HEK293 (cell line): ENCODE results near the gene TAP2.

Experiments
- CTCF ChIA-PET: fragments of 350-600 bp; formaldehyde crosslinking; extraction: SDS; loops from one replicate; lab custom pipeline; 2021; ENCODE audit warnings: antibody characterized with exemption; lab: Yijun Ruan, JAX
- POLR2A ChIA-PET: fragments of 300-600 bp; formaldehyde crosslinking; extraction: SDS; loops from one replicate; lab custom pipeline; 2020; ENCODE audit warnings: antibody characterized with exemption, inconsistent platforms; lab: Yijun Ruan, JAX
- H3K27ac ChIP-seq: fragments of 200-500 bp; sonication (Bioruptor generic); 2 replicates; pipeline ENCODE4 v1.5.1; 2014; ENCODE audit warnings: low read depth, low read length, control low read depth, inconsistent platforms; ENCODE audit errors: extremely low read depth
- H3K36me3 ChIP-seq, 2 experiments: fragments of 200-500 bp in 1 of 2; sonication (Bioruptor generic) in 1 of 2; 1 replicate in 1 of 2; 2 replicates in 1 of 2; pipeline ENCODE4 v1.5.1; 2014 to 2017; ENCODE audit warnings: inconsistent platforms in 2 of 2, low read length in 2 of 2; ENCODE audit not compliant: control insufficient read depth in 2 of 2, insufficient read depth in 1 of 2
- H3K4me1 ChIP-seq: fragments of 200-500 bp; sonication (Bioruptor generic); 2 replicates; pipeline ENCODE4 v1.5.1; 2014; ENCODE audit warnings: mild to moderate bottlenecking, low read length, inconsistent platforms; ENCODE audit not compliant: control insufficient read depth, insufficient read depth
- H3K4me3 ChIP-seq: 2 replicates; pipeline ENCODE4 v1.5.1; 2011; ENCODE audit warnings: low read depth, mild to moderate bottlenecking, control low read depth, low read length, moderate library complexity
- H3K9me3 ChIP-seq: fragments of 200-500 bp; sonication (Bioruptor generic); 2 replicates; pipeline ENCODE4 v1.5.1; 2014; ENCODE audit warnings: low read depth, low read length, inconsistent platforms; ENCODE audit not compliant: control insufficient read depth, insufficient read depth
- GLIS2 ChIP-seq: fragments of 450-650 bp; formaldehyde crosslinking; IDR thresholded peaks from 2 replicates; pipeline ENCODE4 v1.5.1; 2016; ENCODE audit warnings: missing biosample characterization, missing genetic modification characterization
- INSM2 ChIP-seq: fragments of 450-650 bp; formaldehyde crosslinking; IDR thresholded peaks from 2 replicates; pipeline ENCODE4 v1.5.1; 2016; ENCODE audit warnings: missing biosample characterization, missing genetic modification characterization
- KLF7 ChIP-seq: fragments of 450-650 bp; formaldehyde crosslinking; IDR thresholded peaks from 2 replicates; pipeline ENCODE4 v1.5.1; 2016; ENCODE audit warnings: missing biosample characterization, missing genetic modification characterization, borderline replicate concordance
- REPIN1 ChIP-seq: fragments of 450-650 bp; formaldehyde crosslinking; IDR thresholded peaks from 2 replicates; pipeline ENCODE4 v1.5.1; 2017; ENCODE audit warnings: missing biosample characterization, missing genetic modification characterization, low read depth
- YY1 ChIP-seq: fragments of 450-650 bp; formaldehyde crosslinking; IDR thresholded peaks from 2 replicates; pipeline ENCODE4 v1.5.1; 2018; ENCODE audit warnings: missing biosample characterization, missing genetic modification characterization
- ZFP37 ChIP-seq: fragments of 450-650 bp; formaldehyde crosslinking; IDR thresholded peaks from 2 replicates; pipeline ENCODE4 v1.5.1; 2016; ENCODE audit warnings: missing biosample characterization, missing genetic modification characterization
- ZFP69B ChIP-seq: fragments of 450-650 bp; formaldehyde crosslinking; IDR thresholded peaks from 2 replicates; pipeline ENCODE4 v1.5.1; 2016; ENCODE audit warnings: missing biosample characterization, missing genetic modification characterization
- ZNF10 ChIP-seq: fragments of 450-650 bp; formaldehyde crosslinking; IDR thresholded peaks from 2 replicates; pipeline ENCODE4 v1.5.1; 2017; ENCODE audit warnings: missing biosample characterization, missing genetic modification characterization
- ZNF146 ChIP-seq: fragments of 450-650 bp; formaldehyde crosslinking; IDR thresholded peaks from 2 replicates; pipeline ENCODE4 v1.5.1; 2016; ENCODE audit warnings: missing biosample characterization, missing genetic modification characterization
- ZNF148 ChIP-seq: fragments of 450-650 bp; formaldehyde crosslinking; IDR thresholded peaks from 2 replicates; pipeline ENCODE4 v1.5.0; 2017; ENCODE audit warnings: missing biosample characterization, missing genetic modification characterization, borderline replicate concordance
- ZNF16 ChIP-seq: fragments of 450-650 bp; formaldehyde crosslinking; IDR thresholded peaks from 2 replicates; pipeline ENCODE4 v1.5.1; 2016; ENCODE audit warnings: low read depth, missing biosample characterization, missing genetic modification characterization
- ZNF214 ChIP-seq: fragments of 450-650 bp; formaldehyde crosslinking; IDR thresholded peaks from 2 replicates; pipeline ENCODE4 v1.5.1; 2017; ENCODE audit warnings: missing biosample characterization, mild to moderate bottlenecking, missing genetic modification characterization, borderline replicate concordance
- ZNF280C ChIP-seq: fragments of 450-650 bp; formaldehyde crosslinking; IDR thresholded peaks from 2 replicates; pipeline ENCODE4 v1.5.1; 2016; ENCODE audit warnings: missing biosample characterization, missing genetic modification characterization
- ZNF513 ChIP-seq: fragments of 450-650 bp; IDR thresholded peaks from 2 replicates; pipeline ENCODE4 v1.5.1; 2018; ENCODE audit warnings: missing biosample characterization, missing genetic modification characterization
- ZNF529 ChIP-seq: fragments of 450-650 bp; formaldehyde crosslinking; IDR thresholded peaks from 2 replicates; pipeline ENCODE4 v1.5.1; 2017; ENCODE audit warnings: missing genetic modification characterization, missing biosample characterization; ENCODE audit not compliant: insufficient replicate concordance
- ZNF555 ChIP-seq: fragments of 450-650 bp; formaldehyde crosslinking; conservative IDR thresholded peaks from 2 replicates; pipeline ENCODE4 v1.5.1; 2017; ENCODE audit warnings: missing biosample characterization, mild to moderate bottlenecking, missing genetic modification characterization, inconsistent platforms
- ZNF621 ChIP-seq: fragments of 450-650 bp; formaldehyde crosslinking; IDR thresholded peaks from 2 replicates; pipeline ENCODE4 v1.5.1; 2017; ENCODE audit warnings: missing biosample characterization, missing genetic modification characterization
- ZNF629 ChIP-seq: fragments of 450-650 bp; formaldehyde crosslinking; IDR thresholded peaks from 2 replicates; pipeline ENCODE4 v1.5.1; 2017; ENCODE audit warnings: missing biosample characterization, missing genetic modification characterization
- ZSCAN30 ChIP-seq: fragments of 450-650 bp; IDR thresholded peaks from 2 replicates; pipeline ENCODE4 v1.5.1; 2018; ENCODE audit warnings: missing biosample characterization, mild to moderate bottlenecking, missing genetic modification characterization, moderate library complexity

Gene TAP2

GRCh38 chr6:32803416-32803815 is 35.1 kb downstream of the TAP2 start:
- H3K36me3 ChIP-seq, result no peaks in the 10 kb centered on the region
- TF ChIP-seq ZNF629 (tag by site-specific recombination) (no peak), ZFP37 (tag by site-specific recombination) (no peak), ZNF148 (tag by site-specific recombination) (no peak), ZNF513 (tag by site-specific recombination) (no peak), YY1 (tag by site-specific recombination) (no peak), ZNF621 (no peak), ZNF214 (tag by site-specific recombination) (no peak), ZNF10 (tag by site-specific recombination) (no peak), ZNF280C (tag by site-specific recombination) (no peak), ZNF555 (tag by site-specific recombination) (no peak), REPIN1 (tag by site-specific recombination) (no peak)
- no peak overlapping the region for H3K4me3 ChIP-seq
- CTCF ChIA-PET, result interaction anchor here (0.7 to 2.8 kb wide), 7 partner anchors 9 to 67 kb away, joined by 3 to 15 read pairs (median 3); partner anchors contain the start of gene TAP2
- POLR2A ChIA-PET, result no interaction called here
- no peaks in the 10 kb centered on the region; the same call in 1 of the 2 replicates for H3K9me3 ChIP-seq
- H3K4me1 ChIP-seq, result no peaks in the 10 kb centered on the region
- H3K27ac ChIP-seq, result no peak overlapping the region

GRCh38 chr6:32799740-32800139 is 38.8 kb downstream of the TAP2 start:
- CTCF ChIA-PET, result interaction anchor here (0.7 to 4.2 kb wide), 10 partner anchors 14 to 1201 kb away, joined by 3 to 20 read pairs (median 4); partner anchors contain the start of gene TAP2
- no peaks in the 10 kb centered on the region for H3K4me1 ChIP-seq

More at GRCh38 chr6:32799740-32800139, 38.8 kb downstream of the TAP2 start:
- no peaks in the 10 kb centered on the region; the same call in 1 of the 2 replicates for H3K9me3 ChIP-seq
- no peak overlapping the region for H3K4me3 ChIP-seq
- POLR2A ChIA-PET, result interaction anchor here (0.6 to 1.4 kb wide), 3 partner anchors 38 to 957 kb away, joined by 3 to 5 read pairs (median 4); partner anchors contain the start of gene TAP2
- no peaks in the 10 kb centered on the region for H3K36me3 ChIP-seq
- no peak overlapping the region for H3K27ac ChIP-seq
- TF ChIP-seq ZSCAN30 (no peak), ZNF513 (tag by site-specific recombination) (no peak), ZNF146 (tag by site-specific recombination) (no peak), ZNF529 (tag by site-specific recombination) (no peak), ZNF16 (tag by site-specific recombination) (no peak), GLIS2 (tag by site-specific recombination) (no peak), ZFP69B (tag by site-specific recombination) (no peak), KLF7 (no peak), INSM2 (tag by site-specific recombination) (no peak), ZNF621 (no peak)
